ENCODE data around the gene NLRC5. TPM values are rescaled to one million over a fixed set of nuclear protein-coding genes. Genes with fewer than 3 reads are reported as not detected.

Gene NLRC5
- total and polyA plus RNA-seq, 9 of the 15 experiments (the other 6 are each of a cell fraction or from before 2014, with no cell fraction given): 0.59 to 0.71 TPM; not detected in 7

GRCh38 chr16:57094911-57095310 is 105.6 kb downstream of the NLRC5 start:
- intact Hi-C loops (cut with micrococcal nuclease) (no loop called here), in situ Hi-C loops (cut with MboI) (no loop called here)
- H3K27ac ChIP-seq (ENCODE audit: extremely low read depth, low read depth, low read length): no peak overlapping the region
- no peaks in the 10 kb centered on the region for H3K36me3 ChIP-seq (ENCODE audit: control insufficient read depth, insufficient read depth, low read length)
- DNase-seq (ENCODE audit: extremely low read depth in 1 of 4, low spot score in 3 of 4): no peak
- H3K9me1 ChIP-seq (ENCODE audit: control insufficient read depth, insufficient read depth, low read length): no peaks in the 10 kb centered on the region
- no peak overlapping the region for H3K4me2 ChIP-seq (ENCODE audit: insufficient read depth, low read length)
- no peak for ATAC-seq
- no peak overlapping the region for H3K4me3 ChIP-seq
- BruUV-seq (replicated peaks): no TSS peak
- ChIA-PET POLR2A (interaction anchor here (0.6 to 1.0 kb wide), 4 partner anchors 10 to 61 kb away, joined by 3 to 4 read pairs (median 3); no protein-coding TSS in a partner anchor), CTCF (ENCODE audit: low intra/inter-chr PET ratio) (no interaction called here)
- no peaks in the 10 kb centered on the region for H3K79me2 ChIP-seq (ENCODE audit: control insufficient read depth, insufficient read depth, low read length)
- peaks cover 0 to 4% of the 10 kb centered on the region in 2 experiments; a peak in 2 of 5 replicates for H3K27me3 ChIP-seq (ENCODE audit: control insufficient read depth in 2 of 2, insufficient read depth in 2 of 2, low read length in 2 of 2)
- H3K9me3 ChIP-seq (replicated peaks; ENCODE audit: control insufficient read depth, insufficient read depth, low read depth, low read length): no peaks in the 10 kb centered on the region
- no peak for FAIRE-seq
- H4K20me1 ChIP-seq (replicated peaks; ENCODE audit: control insufficient read depth, insufficient read depth, low read length): peaks cover 19% of the 10 kb centered on the region
- WGBS (ENCODE audit: insufficient coverage, low coverage, missing lambda C conversion rate): 57% methylated on average over 5 of the region's 5 CpGs
- no peak for TF ChIP-seq YY1 (IDR thresholded peaks at IDR 0.05; ENCODE audit: borderline replicate concordance in 1 of 3, control insufficient read depth in 1 of 3, extremely low read depth in 1 of 3, insufficient read depth in 3 of 3, insufficient read length in 1 of 3, insufficient replicate concordance in 2 of 3, low read depth in 1 of 3, low read length in 2 of 3)
- TF ChIP-seq TAL1 (IDR thresholded peaks at IDR 0.05): no peak
- TF ChIP-seq ZNF668 (CRISPR knock-in tag; IDR thresholded peaks at IDR 0.05): no peak
- no peak for TF ChIP-seq HMBOX1 (IDR thresholded peaks at IDR 0.05)
- no peak for TF ChIP-seq GABPB1 (CRISPR knock-in tag; IDR thresholded peaks at IDR 0.05)
- no peak for TF ChIP-seq ZNF277 (CRISPR knock-in tag; IDR thresholded peaks at IDR 0.05; ENCODE audit: borderline replicate concordance)
- TF ChIP-seq HMG20A (CRISPR knock-in tag; conservative IDR thresholded peaks at IDR 0.05): no peak
- no peak for TF ChIP-seq ZNF444 (CRISPR knock-in tag; IDR thresholded peaks at IDR 0.05)
- no peak for TF ChIP-seq NCOA1 (IDR thresholded peaks at IDR 0.05; ENCODE audit: low read depth)
- TF ChIP-seq NCOA6 (IDR thresholded peaks at IDR 0.05): no peak
- no peak for TF ChIP-seq CC2D1A (IDR thresholded peaks at IDR 0.05)
- TF ChIP-seq GTF2B (IDR thresholded peaks at IDR 0.05; ENCODE audit: extremely low read depth, insufficient read length): no peak
- TF ChIP-seq ZNF75A (CRISPR knock-in tag; IDR thresholded peaks at IDR 0.05): no peak
- no peak for TF ChIP-seq CAMTA2 (CRISPR knock-in tag; conservative IDR thresholded peaks at IDR 0.05)
- no peak overlapping the region for H2AFZ ChIP-seq (ENCODE audit: low read depth, low read length)
- peaks cover 16 to 32% of the 10 kb centered on the region in 2 experiments; a peak in 4 of 5 replicates for H3K4me1 ChIP-seq (replicated peaks in 1 of 2; ENCODE audit: control insufficient read depth in 2 of 2, insufficient read depth in 2 of 2, low read length in 2 of 2)
- 0 out of 4 replicates have a peak overlapping the region, but pooled peaks of 1 of the 2 experiments have one; percentile 13 for H3K9ac ChIP-seq (ENCODE audit: insufficient read depth in 1 of 2, low read depth in 2 of 2, low read length in 2 of 2)
